ENCODE data around the gene FGFBP1. TPM values are rescaled to one million over a fixed set of nuclear protein-coding genes. Genes with fewer than 3 reads are reported as not detected.

FGFBP1 gene
- polyA plus RNA-seq (ENCODE audit: insufficient read length), result not detected

- DNase-seq (ENCODE audit: low read depth), result no peak
These were observed at the start of gene FGFBP1 for GRCh38 chr4:15938640-15939039. TSS of gene FGFBP1 (minus strand) at chr4:15938740. CDS start at chr4:15936632, 2,108 bp downstream.

- DNase-seq (ENCODE audit: low read depth), result no peak
These were observed 49.7 kb upstream of the FGFBP1 start for GRCh38 chr4:15988222-15988621.

DNA sequence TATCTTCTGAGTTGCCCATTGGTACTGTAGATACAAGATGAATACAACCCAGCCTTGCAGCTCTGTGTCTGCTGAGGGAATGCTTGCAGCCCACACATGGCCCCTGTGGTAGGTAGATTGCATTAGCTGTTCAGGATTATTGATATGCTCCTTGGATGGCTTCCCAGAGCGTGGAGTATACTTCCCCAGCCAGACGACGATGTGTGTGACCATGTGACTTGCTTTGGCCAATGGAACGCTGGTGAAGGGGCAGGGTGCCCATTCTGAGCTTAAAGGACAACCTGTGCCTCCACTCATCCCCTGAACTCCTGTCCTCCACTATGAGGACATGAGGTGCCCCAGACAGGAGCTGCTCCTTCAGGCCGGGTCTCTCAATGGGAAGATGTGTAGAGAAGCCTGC lies 48.4 kb upstream of the FGFBP1 start:
- no peak for DNase-seq (ENCODE audit: low read depth)

GRCh38 chr4:15983610-15984009 lies 45.1 kb upstream of the FGFBP1 start:
- DNase-seq (ENCODE audit: low read depth), result no peak

DNA sequence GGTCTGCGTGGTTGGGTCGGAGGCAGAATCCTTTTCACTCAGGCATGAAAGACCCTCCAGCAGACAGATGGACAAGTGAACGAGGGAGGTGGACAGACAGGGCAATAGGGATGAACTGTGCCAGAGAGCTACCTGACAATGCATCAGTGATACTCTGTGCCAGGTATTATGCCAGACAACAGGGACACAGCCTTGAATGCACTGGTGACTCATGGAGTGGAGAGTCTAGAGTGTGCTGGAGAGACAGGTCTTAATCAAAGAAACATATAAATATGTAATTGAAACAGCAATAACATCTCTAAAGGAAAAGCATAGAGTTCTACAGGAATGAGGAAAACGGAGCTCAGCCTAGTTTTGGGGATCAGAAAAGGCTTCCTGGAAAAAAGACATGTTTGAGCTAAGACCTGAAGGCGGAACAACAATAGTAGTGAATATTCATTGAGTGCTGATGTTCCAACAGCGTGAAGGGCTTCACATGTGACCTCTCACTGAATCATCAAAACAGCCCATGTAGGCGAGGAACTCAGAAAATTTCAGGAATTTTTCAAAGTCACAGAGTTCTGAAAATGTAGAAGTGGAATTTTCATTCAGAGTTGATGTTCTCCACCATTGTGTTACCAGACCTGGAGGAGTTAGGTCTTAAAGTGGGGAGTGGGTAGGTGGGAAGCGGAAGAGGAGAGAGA lies 44.4 kb upstream of the FGFBP1 start:
- no peak for DNase-seq (ENCODE audit: low read depth)

DNA sequence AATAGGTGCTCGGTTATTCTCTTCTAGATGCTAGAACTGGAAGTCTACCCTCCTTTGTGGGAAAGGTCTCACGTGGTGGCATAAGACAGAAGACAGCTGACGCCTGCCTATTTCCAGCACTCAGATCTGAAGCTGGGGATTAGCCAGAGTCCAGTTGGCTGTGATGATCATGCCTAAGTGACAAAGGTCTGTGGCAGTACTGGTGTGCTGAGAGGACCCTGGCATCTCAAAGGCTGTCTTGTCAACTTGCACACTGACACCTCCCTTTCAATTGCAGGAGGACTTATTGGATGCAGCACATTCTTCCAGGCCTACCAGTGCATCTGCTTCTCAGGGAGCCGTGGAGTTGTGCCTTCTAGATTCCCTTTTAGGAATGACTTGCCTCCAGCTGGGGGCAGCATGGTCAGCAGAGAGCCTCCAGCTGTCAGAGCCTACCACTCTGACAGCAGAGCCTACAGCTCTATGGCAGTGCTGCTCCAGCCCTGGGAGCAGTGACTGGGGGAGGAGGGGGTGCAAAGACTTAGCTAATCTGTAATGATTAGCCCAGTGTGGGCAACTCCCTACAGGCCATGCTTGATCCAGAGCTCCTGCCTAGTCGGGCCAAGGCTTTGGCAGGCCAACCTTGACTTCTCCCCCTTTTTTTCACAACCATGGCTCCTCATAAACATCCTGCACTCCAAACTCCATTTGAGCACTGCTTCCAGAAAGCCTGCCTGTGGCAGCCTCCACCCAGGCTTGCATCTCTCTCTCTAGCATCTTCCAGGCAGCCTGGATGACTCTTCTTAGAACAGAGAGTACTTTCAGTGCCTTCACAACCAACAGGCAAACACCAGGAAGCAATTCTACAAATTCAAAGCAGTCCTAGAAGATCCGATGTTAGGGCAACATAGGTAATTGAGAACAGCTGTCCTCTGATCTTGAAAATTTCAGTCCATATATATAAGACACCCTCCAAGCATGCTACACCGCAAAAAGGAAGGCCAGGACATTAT lies 38.2 kb upstream of the FGFBP1 start:
- DNase-seq (ENCODE audit: low read depth), result no peak

DNA sequence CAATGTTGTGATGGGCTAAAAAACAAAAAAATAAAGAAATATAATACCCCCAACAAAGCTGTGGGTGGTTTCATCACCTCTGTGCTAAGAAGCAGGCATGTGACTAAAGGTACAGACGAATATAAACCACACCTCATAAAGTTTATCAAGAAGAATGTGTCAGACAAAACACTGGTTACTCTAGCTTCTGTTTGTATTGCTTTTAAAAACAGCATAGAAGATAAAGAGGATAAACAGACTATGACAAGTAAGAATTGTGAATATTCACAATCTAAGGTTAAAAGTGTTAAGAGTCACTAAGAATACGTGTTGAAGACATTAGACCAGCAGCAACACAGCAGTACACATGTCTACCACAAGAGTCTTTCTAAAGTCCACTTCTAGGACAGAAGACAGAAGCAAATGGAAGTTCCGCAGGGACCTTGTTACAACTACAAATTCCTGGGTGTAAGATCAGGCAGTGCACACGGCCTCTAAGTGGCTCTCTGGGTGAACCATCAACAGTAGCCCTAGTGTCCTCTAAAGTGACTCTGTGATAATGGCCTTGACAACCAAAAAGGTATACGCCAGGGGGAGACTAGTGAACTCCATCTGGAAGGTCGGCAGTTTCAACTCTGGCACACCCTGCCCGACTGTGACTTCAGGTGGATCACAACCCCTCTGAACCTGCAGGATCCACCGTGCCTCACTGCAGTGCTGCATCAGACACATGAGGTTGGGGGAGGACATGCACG lies 32.7 kb upstream of the FGFBP1 start:
- DNase-seq (ENCODE audit: low read depth), result no peak

DNA sequence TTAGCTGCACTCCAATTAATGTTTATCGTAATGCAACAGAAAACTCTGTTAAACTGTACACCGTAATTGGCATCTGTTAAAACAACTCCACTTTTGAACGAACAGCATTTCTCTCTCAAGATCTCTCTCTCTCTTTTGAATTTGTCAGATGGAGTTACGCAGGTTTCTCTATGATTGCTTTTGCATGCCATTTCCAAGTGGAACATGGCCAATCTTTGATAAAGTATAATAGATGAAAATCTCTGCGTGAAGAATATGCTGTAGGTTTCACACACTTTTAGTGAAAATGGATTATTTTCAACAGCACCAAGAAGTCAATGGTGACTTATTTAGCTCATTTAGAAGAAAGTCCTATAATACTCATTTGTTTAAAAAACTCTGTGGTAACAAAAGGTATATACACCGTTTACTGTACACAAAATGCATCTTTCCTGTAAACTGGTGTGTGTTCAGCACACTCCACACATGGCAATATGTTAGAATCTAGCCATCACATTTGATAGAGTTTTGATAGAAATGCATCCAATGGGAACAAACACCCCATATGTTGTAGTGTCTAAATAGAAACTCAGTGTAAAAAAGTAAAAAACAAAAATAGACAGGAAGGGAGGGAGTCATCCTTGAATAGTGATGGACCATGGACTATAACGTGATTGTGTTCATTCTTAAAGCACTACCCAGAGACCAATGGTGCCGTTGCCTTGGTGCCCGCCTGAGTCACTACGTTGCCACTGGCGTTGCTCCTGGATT lies 30.2 kb upstream of the FGFBP1 start:
- no peak for DNase-seq (ENCODE audit: low read depth)

GRCh38 chr4:15965325-15965724 lies 26.8 kb upstream of the FGFBP1 start:
- no peak for DNase-seq (ENCODE audit: low read depth)

- no peak for DNase-seq (ENCODE audit: low read depth)
These were observed 25.6 kb upstream of the FGFBP1 start for GRCh38 chr4:15964159-15964558.

DNA sequence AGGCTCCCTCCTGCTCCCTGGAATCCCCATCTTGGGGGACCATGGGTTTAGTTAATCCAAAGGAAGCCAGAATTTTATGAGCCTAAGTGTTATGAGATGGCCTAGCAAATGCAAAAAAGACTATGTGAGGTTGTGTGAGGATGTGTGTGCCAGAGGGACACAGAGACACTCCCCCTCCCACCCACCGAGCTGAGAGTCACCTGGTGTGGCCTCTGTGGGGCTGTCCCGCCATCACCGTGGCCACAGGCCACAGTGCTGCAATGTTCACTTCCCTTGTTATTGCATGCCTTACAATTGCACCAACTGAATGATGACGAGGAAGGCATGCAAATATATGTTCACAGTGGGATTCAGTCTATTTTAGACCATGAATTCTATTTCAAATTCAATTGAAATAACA lies 25.0 kb upstream of the FGFBP1 start:
- no peak for DNase-seq (ENCODE audit: low read depth)

- DNase-seq (ENCODE audit: low read depth), result no peak
These were observed 24.5 kb upstream of the FGFBP1 start, which contains the start of gene FGFBP2 for GRCh38 chr4:15963001-15963451. TSS of gene FGFBP2 (minus strand) at chr4:15963175. CDS start at chr4:15963129, 46 bp downstream.

- DNase-seq (ENCODE audit: low read depth), result no peak
These were observed 23.4 kb upstream of the FGFBP1 start for GRCh38 chr4:15961781-15962510.

GRCh38 chr4:15958562-15958961 lies 20.0 kb upstream of the FGFBP1 start:
- DNase-seq (ENCODE audit: low read depth), result no peak

- DNase-seq (ENCODE audit: low read depth), result no peak
These were observed 17.8 kb upstream of the FGFBP1 start for GRCh38 chr4:15956179-15956850.

DNA sequence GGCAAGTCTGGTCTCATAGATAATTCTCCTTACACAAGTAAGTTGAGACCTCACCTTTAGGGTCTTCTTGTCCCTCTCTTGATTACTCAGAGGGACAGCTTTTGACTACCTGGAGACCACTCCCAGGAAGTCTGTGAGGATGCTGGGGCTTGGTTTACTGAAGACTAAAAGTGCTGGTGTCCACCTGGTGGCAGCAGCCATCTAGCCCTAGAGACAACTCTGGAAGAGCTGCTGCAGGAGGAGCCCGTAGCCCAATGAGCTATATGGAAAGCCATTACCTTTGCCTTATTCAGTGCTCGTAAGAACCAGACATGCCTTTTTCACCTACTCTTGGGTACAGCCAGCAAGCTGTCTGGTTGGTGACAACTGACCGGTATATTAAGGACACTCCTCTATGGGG lies 17.1 kb upstream of the FGFBP1 start:
- no peak for DNase-seq (ENCODE audit: low read depth)

DNA sequence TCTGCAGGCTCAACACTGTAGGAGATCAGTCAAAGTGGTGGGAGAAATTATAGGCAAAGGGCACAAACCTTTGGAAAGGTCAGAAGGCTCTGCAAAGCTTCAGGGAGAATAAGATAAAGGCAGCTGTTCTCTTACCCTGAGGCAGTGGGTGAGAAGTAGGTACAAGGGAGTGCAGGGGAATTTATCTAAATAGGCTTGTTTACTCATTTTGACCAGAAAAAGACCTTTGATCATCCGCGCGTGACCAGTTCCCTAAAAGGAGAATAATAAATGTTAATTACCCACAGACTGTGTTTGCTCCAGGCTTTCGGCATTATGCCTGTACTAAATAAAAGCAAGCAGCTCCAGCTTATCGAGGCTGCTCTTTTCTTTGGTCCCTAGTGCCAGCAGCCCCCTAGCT lies 15.1 kb upstream of the FGFBP1 start:
- DNase-seq (ENCODE audit: low read depth), result no peak

- no peak for DNase-seq (ENCODE audit: low read depth)
These were observed 13.2 kb upstream of the FGFBP1 start for GRCh38 chr4:15951781-15952180.

GRCh38 chr4:15948826-15949225 lies 10.3 kb upstream of the FGFBP1 start:
- DNase-seq (ENCODE audit: low read depth), result no peak

DNA sequence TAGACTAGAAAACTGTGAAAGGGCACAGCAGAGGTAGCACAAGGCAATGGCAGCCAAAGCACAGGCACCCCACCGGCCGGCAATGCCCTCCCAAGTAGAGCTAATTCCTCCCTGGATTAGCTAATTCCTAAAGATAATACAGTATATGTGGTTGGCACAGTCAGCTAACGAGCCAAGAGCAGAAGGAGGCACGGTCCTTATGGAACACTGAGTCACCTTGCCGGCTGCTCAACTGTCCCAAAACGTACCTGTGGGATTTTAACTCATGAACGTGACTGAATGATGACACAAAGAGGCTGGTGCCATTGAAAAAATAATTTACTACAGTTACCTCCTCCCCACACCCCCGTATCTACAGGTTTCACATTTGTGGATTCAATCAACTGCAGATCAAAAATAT lies 9.1 kb upstream of the FGFBP1 start:
- no peak for DNase-seq (ENCODE audit: low read depth)

All from forelimb muscle (tissue), 1 donor.